Body of pancreas (tissue), 4 donors: ENCODE results near the gene DAPK1.

ENCODE experiments used
- POLR2A ChIP-seq, 3 donors: fragments of 450-650 bp; IDR thresholded peaks; one replicate each; pipeline ENCODE4 v1.6.1; 2016; ENCODE audit warnings: antibody characterized with exemption in 3 of 3, mild to moderate bottlenecking in 2 of 3
- TF ChIP-seq, protein P1 (sequence below), 7 experiments: fragments of 450-650 bp in 4 of 7; fragments of 200-600 bp in 3 of 7; sonication (generic) in 3 of 7; IDR thresholded peaks; one replicate each; pipeline ENCODE4 v1.5.1; 2016 to 2019; ENCODE audit warnings: antibody characterized with exemption in 7 of 7

DNA sequence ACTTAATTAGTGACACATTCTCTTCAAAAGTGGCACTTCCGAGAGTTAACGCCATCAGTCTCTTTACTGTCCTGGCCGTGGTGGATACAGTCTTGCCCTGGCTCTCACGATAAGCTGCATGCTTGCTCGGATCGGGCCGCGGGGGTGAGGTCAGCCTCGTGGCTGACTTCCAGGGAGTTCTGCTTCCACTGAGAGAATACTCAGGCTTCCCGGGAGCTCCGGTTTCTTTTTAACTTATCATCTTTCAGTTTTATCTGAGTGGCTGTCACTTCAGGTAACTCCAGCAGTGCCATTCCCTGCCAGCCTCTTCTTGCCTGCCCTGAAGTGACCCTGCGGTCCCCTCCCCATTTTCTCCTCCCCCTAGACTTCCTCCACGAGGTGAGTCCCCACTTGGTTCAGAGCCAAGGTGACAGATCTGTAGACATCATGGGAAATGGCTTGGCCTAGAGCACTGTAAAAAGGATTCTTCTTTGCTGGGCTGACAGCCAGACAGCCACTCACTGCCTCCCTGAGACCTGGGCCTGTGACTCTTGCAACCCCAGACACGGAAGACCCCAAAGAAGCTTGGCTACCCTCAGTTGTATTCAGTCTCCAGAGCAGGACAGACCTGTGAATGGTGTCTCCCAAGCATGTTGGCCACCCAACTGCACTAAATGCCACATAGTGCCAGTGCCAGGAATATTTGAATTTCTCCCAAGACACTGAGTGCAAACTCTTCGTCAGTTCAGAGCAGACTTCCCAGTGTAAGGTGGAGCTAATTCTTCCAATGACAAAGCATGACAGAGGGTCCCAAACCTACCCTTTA, 95.1 kb downstream of the DAPK1 start:
- no peak for TF ChIP-seq POLR2A (IDR thresholded peaks at IDR 0.05)
- TF ChIP-seq, protein P1, sequence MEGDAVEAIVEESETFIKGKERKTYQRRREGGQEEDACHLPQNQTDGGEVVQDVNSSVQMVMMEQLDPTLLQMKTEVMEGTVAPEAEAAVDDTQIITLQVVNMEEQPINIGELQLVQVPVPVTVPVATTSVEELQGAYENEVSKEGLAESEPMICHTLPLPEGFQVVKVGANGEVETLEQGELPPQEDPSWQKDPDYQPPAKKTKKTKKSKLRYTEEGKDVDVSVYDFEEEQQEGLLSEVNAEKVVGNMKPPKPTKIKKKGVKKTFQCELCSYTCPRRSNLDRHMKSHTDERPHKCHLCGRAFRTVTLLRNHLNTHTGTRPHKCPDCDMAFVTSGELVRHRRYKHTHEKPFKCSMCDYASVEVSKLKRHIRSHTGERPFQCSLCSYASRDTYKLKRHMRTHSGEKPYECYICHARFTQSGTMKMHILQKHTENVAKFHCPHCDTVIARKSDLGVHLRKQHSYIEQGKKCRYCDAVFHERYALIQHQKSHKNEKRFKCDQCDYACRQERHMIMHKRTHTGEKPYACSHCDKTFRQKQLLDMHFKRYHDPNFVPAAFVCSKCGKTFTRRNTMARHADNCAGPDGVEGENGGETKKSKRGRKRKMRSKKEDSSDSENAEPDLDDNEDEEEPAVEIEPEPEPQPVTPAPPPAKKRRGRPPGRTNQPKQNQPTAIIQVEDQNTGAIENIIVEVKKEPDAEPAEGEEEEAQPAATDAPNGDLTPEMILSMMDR (IDR thresholded peaks at IDR 0.05) = no peak
